GM18520 (cell line): ENCODE measurements around the gene TNFRSF13B.
A peak's percentile ranks its signal among the peaks of the same experiment; 100 is the strongest.
"Not testable (repeated sequence)": the region's sequence is repeated elsewhere in the genome, so short reads cannot be mapped to it uniquely, and the experiment has no call there.

Source experiments
- ATAC-seq: cut with Tn5 transposase; IDR thresholded peaks from one replicate; pipeline ENCODE4 v1.9.1; 2021; ENCODE audit not compliant: unreplicated experiment

Gene TNFRSF13B

GRCh38 chr17:16962804-16963203 is 9.1 kb downstream of the TNFRSF13B start:
- ATAC-seq: no peak

DNA sequence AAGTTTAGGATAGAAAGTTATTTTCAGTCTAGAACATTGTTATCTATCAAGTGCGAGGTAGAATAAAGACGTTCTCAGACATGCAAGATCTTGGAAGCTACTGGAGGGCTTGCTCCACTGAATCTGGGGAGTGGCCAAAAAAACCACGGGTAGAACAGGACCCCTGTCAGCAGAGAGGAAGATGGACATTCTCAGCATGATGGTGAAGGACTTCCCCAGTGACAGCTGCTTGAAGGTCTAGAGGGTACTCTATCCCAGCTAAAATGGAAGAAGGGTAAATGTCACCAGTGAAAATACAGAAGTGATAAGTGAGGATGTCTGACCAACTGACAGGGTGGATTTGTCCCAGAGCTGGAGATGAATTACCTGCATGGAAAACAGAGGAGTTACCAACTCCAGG is 10.1 kb downstream of the TNFRSF13B start:
- no peak for ATAC-seq

GRCh38 chr17:16961022-16961421 is 10.9 kb downstream of the TNFRSF13B start:
- not testable (repeated sequence) for ATAC-seq

GRCh38 chr17:16955011-16955410 is 16.9 kb downstream of the TNFRSF13B start:
- not testable (repeated sequence) for ATAC-seq

GRCh38 chr17:16954521-16954920 is 17.4 kb downstream of the TNFRSF13B start:
- no peak for ATAC-seq

DNA sequence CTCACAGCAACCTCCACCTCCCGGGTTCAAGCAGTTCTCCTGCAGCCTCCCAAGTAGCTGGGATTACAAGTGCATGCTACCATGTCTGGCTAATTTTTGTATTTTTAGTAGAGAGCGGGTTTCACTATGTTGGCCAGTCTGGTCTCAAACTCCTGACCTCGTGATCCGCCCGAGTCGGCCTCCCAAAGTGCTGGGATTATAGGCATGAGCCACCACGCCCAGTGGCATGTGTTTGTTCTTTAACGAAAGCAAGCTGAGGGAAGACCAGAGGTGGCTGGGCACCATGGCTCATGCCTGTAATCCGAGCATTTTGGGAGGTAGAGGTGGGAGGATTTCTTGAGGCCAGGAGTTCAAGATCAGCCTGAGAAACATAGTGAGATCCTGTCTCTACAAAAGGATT is 18.1 kb downstream of the TNFRSF13B start:
- ATAC-seq: no peak

DNA sequence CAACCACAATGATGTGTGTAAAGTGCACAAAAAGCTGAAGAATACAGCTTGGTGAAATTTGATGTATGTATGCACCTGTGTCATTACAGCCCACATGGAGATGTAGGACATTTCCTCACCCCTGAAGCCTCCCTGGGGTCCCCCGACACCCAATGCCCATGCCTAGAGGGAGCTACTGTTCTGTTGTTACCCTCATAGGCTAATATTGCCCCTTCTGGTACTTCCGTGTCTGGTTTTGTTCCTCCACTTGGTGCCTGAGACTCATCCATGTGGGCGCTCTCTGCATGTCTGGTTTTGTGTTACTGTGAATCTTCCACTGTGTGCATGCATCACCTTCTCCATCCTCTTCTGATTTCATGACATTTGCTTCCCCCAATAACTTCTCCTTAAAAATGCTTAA is 18.6 kb downstream of the TNFRSF13B start:
- ATAC-seq: no peak

GRCh38 chr17:16952401-16952800 is 19.5 kb downstream of the TNFRSF13B start:
- no peak for ATAC-seq

DNA sequence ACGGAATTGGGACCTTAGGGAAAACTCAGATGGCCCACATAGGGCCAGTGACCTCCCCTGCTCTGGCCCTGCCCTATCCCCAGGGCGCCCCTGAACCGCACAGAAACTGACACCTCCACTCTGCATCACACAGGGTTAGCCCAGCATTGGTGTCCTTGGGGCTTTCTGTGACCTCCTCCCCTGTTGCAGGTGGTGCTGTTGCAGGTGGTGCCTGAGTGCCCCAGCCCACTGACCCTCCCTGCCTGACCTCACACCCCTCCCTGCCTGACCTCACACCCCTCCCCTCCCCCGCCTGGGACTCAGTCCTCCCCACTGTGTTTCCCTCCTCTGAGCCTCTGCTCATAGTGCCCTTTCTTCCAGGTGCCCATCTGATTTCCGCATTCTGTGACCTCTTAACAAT is 21.4 kb downstream of the TNFRSF13B start:
- no peak for ATAC-seq

- ATAC-seq: no peak
Observed at GRCh38 chr17:16948587-16949376, 23.1 kb downstream of the TNFRSF13B start.

- peak; percentile 53 for ATAC-seq
Observed at GRCh38 chr17:16947470-16947869, 24.4 kb downstream of the TNFRSF13B start.

DNA sequence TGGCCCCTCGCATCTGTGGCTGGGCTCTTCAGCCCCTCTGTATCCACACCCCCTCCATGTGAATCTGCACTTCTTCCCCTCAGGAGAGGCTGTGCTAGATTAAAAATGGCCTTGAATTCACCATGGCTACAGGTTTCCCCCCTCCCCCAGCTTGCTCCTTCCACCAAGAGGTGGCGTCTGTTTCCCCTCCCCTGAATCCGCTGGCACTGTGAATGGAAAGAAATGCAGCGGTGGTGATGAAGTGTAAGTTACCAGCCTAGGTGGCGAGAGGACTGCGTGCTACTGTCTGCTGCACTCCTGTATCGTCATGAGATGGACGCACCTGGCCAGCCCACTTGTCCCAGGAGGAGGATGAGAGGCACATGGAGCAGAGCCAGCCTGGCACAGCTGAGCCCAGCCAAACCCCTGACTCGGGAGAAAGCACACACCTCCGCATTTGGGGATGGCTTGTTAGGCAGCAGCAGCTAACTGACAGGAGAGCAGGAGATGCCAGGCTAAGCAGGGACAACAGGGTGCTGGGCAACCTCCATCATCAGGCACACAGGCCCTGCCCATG is 26.2 kb downstream of the TNFRSF13B start:
- ATAC-seq: no peak

DNA sequence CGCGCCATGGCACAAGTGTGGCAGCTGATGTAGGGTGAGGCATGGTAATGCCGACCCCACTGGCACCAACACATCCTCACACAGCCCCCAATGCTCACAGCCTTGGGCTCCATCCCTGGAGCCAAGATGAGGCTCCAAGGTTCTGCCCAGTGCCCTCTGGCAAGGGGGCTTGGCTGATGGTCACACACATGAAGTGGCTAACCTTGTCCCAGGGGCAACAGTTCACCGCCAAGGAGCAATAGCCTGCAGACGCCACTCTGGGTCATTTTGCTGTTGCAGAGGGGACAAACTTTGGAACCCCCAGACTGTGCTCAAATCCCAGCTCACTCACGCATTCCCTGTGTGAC is 26.8 kb downstream of the TNFRSF13B start:
- no peak for ATAC-seq

- ATAC-seq: no peak
Observed at GRCh38 chr17:16944334-16945135, 27.4 kb downstream of the TNFRSF13B start.

DNA sequence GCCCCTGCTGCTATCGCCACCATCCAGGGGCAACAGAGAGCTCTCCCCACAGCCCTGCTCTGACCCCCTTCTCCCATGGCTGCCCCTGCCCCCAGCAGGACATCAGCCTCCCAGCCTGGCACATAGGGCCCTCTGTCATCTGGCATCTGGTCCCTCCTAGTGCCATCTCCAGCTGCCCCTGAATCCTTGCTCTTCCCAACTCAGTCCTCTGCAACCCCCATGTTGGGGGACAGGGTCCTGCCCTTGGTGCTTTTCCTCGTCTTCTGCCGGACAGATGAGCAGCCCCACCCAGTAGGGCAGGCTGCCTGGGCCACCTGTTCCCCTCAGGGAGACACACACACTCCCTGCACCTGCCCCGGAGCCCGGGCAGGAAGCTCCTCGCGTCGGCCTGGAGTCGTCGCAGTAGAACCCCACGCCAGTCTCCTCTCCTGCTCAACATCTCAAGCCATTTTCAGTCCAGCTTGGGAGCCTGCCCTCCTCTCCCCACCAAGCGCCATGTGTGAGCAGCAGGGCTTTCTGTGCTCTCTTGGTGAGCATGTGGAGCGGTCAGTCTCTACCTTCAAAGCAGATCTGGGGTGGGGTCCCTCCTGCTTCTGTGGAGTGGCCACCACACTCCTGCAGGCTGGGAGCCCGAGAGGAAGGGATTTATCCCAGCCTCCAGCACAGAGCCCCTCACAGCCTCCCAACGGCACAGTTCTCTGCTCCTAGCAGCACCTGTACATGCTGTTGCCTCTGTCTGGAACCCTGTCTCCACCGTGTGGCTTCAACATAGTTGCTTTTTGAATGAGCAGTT is 28.2 kb downstream of the TNFRSF13B start:
- no peak for ATAC-seq

- no peak for ATAC-seq
Observed at GRCh38 chr17:16943032-16943352, 28.9 kb downstream of the TNFRSF13B start.

DNA sequence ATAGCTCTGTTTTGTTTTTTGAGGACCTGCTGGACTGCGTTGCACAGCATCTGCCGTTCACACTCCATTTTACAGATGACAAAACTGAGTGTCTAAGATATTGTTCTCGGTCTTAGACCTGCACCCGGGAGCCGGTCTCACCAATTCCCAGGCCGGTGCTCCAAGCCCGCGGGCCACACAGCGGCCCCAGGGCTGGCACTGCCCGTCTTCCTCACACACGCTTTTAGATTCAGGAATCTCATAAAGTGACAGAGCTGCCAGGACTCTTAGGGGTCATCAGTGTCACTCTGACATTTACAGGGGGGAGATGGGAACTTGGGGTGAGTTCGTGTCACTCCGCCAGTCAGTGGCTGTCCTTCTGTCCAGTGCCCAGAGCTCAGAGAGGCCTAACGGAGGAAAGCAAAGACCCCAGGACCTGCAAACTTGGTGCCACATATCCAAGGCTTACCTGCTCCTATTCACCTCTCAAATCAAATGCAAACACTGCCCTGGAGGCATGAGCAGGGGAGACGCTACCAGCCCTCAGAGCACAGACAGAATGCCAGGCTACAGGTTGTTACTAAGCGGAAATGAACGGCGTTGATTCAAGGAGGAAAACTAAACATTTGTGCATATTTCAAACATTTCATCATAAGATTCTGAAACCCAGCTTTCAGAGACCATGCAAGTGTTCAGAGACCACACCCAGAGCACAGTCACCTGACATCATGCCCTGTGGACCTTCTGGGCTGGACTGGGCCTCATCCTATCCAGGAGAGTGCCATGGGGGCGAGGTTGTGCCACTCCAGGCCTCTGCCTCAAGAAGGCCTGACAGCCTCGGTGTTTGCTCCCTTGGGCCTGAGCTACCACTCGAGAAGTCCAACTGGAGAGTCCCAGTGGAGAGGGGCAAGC is 29.5 kb downstream of the TNFRSF13B start:
- no peak for ATAC-seq

- no peak for ATAC-seq
Observed at GRCh38 chr17:16941072-16942036, 30.6 kb downstream of the TNFRSF13B start.
